ENCODE results near the gene KREMEN1. TPM values are rescaled to one million over a fixed set of nuclear protein-coding genes. Genes with fewer than 3 reads are reported as not detected.

Gene KREMEN1
- total RNA-seq, 3 donors from 2014 or later = 18.3 to 35.1 (median 28.6) TPM

- DNase-seq (no peak), ATAC-seq (no peak)
- Histone ChIP-seq H3K9me3 (no peaks in the 10 kb centered on the region), H3K4me1 (ENCODE audit: low read depth) (peaks cover 31% of the 10 kb centered on the region), H3K36me3 (ENCODE audit: low read depth) (no peaks in the 10 kb centered on the region), H3K4me3 (no peak overlapping the region)
- no peak for TF ChIP-seq CTCF (IDR thresholded peaks at IDR 0.05)
- intact Hi-C loops (cut with DNase I, micrococcal nuclease) = no loop called here
Measured at GRCh38 chr22:29070490-29070889, 2.3 kb upstream of the KREMEN1 start.

GRCh38 chr22:29071261-29072045, 1.4 kb upstream of the KREMEN1 start:
- no peak overlapping the region for H3K4me3 ChIP-seq
- peak; percentile 78 to 84 (median 83) for DNase-seq
- TF ChIP-seq CTCF (IDR thresholded peaks at IDR 0.05) = no peak
- no peaks in the 10 kb centered on the region for H3K36me3 ChIP-seq (ENCODE audit: low read depth)
- intact Hi-C loops (cut with DNase I, micrococcal nuclease) = no loop called here
- H3K4me1 ChIP-seq (ENCODE audit: low read depth) = peaks cover 31% of the 10 kb centered on the region
- H3K9me3 ChIP-seq = no peaks in the 10 kb centered on the region
- ATAC-seq = peak; percentile 55

GRCh38 chr22:29072193-29072978, 449 bp upstream of the KREMEN1 start:
- H3K4me3 ChIP-seq = no peak overlapping the region
- H3K36me3 ChIP-seq (ENCODE audit: low read depth) = no peaks in the 10 kb centered on the region
- no peaks in the 10 kb centered on the region for H3K9me3 ChIP-seq
- DNase-seq = peak; percentile 97 to 98 (median 97)
- H3K4me1 ChIP-seq (ENCODE audit: low read depth) = peaks cover 31% of the 10 kb centered on the region
- intact Hi-C loops (cut with DNase I, micrococcal nuclease) = no loop called here
- no peak for TF ChIP-seq CTCF (IDR thresholded peaks at IDR 0.05)
- ATAC-seq = peak; percentile 96

GRCh38 chr22:29073618-29074275, 912 bp downstream of the KREMEN1 start:
- H3K9me3 ChIP-seq = no peaks in the 10 kb centered on the region
- TF ChIP-seq CTCF (IDR thresholded peaks at IDR 0.05) = no peak
- peak overlapping the region; percentile 65 for H3K4me3 ChIP-seq
- no peaks in the 10 kb centered on the region for H3K36me3 ChIP-seq (ENCODE audit: low read depth)
- intact Hi-C loops (cut with DNase I, micrococcal nuclease) = no loop called here
- peak; percentile 65 to 79 (median 72) for DNase-seq
- peaks cover 33% of the 10 kb centered on the region for H3K4me1 ChIP-seq (ENCODE audit: low read depth)
- ATAC-seq = peak; percentile 51

GRCh38 chr22:29074276-29074772, 1.5 kb downstream of the KREMEN1 start:
- no peaks in the 10 kb centered on the region for H3K36me3 ChIP-seq (ENCODE audit: low read depth)
- H3K4me1 ChIP-seq (ENCODE audit: low read depth) = peaks cover 39% of the 10 kb centered on the region
- H3K9me3 ChIP-seq = no peaks in the 10 kb centered on the region
- intact Hi-C loops (cut with DNase I, micrococcal nuclease) = no loop called here
- no peak for TF ChIP-seq CTCF (IDR thresholded peaks at IDR 0.05)
- no peak for ATAC-seq
- DNase-seq = no peak
- no peak overlapping the region for H3K4me3 ChIP-seq
